OCI-LY1 (cell line): ENCODE results near the gene MUL1.

Experiments
- EZH2 ChIP-seq: fragments of 200-600 bp; sonication (generic), shearing (Covaris generic); IDR thresholded peaks from 2 replicates; pipeline ENCODE4 v1.8.0; 2017; ENCODE audit warnings: borderline replicate concordance, mixed run types, mild to moderate bottlenecking, antibody characterized with exemption, low read length, moderate library complexity, mixed read lengths
- TF ChIP-seq, protein P1 (sequence below): fragments of 200-600 bp; sonication (generic), shearing (Covaris generic); IDR thresholded peaks from 2 replicates; pipeline ENCODE4 v1.5.1; 2017; ENCODE audit warnings: mild to moderate bottlenecking, antibody characterized with exemption, low read length, moderate library complexity, mixed read lengths

DNA sequence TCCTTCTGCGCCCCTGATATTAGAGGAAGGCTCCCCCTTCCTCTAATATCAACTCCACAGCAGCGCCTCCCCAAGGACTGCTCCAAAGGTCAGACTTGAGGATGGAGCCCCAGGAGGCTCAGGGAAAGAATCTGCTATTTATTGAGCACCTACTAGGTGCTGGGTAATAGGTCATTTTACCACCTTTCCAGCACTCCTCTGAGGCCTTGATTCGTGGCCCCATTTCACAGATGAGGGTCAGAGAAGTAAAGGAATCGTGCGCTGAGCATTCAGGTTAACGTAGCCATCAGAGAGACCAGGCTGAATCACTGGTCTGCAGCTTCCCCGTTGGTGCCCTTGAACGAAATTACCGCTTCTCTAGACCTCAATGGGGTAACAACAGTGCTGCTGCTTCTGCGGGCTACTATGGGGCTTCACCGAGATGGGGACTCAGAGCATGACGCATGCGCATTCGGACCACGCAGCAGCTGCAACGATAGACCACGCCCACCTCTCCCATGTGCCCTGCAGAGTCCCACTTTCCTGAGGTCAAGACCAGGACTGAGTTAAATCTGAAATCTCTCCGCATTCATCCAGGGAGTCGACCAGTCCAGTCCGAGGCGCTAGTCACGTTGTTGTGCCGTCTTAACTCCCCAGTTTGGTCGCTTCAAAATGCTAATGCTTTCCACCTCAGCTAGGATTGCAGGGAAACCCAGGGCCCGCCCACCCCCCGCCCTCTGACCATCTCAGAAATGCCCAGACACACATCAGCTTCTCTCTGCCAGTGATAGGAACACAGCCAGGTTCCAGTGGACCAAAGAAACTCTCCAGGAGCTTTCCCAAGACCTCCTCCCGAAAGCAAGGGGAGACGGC lies 34.9 kb downstream of the MUL1 start:
- TF ChIP-seq, protein P1, sequence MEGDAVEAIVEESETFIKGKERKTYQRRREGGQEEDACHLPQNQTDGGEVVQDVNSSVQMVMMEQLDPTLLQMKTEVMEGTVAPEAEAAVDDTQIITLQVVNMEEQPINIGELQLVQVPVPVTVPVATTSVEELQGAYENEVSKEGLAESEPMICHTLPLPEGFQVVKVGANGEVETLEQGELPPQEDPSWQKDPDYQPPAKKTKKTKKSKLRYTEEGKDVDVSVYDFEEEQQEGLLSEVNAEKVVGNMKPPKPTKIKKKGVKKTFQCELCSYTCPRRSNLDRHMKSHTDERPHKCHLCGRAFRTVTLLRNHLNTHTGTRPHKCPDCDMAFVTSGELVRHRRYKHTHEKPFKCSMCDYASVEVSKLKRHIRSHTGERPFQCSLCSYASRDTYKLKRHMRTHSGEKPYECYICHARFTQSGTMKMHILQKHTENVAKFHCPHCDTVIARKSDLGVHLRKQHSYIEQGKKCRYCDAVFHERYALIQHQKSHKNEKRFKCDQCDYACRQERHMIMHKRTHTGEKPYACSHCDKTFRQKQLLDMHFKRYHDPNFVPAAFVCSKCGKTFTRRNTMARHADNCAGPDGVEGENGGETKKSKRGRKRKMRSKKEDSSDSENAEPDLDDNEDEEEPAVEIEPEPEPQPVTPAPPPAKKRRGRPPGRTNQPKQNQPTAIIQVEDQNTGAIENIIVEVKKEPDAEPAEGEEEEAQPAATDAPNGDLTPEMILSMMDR: no peak
- no peak for TF ChIP-seq EZH2
